Stimulated activated CD8-positive, alpha-beta memory T cell treated with anti-CD3 and anti-CD28 coated beads, Interleukin-15, amount 100 ng/mL, for 4 hours (primary cell): ENCODE measurements around the gene PTPN1.
"Not testable (repeated sequence)": the region's sequence is repeated elsewhere in the genome, so short reads cannot be mapped to it uniquely, and the experiment has no call there.

ENCODE experiments used
- DNase-seq, 2 donors: peaks; one replicate each; pipeline ENCODE4 v3.0.0-alpha.2; 2020; ENCODE audit warnings: low read depth in 2 of 2

Gene PTPN1

DNA sequence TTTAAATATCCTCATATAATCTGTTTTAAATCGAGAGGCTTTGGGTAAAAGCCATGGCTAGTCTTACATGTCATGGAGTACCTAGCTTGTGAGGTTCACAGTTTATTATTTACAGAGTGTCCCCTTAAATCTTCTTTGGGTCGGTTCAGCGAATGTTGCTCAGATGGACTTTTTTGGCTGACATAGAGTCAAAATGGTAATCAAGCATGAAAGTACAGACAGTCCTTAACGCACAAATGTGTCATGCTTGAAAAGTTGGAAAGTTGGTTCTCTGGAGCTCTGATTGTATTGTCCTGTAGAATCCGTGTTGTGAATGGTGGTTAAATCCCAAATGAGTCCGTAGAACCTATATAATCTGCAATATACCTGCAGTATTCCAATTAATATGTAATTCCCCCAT is 22.0 kb downstream of the PTPN1 start:
- DNase-seq: no peak

DNA sequence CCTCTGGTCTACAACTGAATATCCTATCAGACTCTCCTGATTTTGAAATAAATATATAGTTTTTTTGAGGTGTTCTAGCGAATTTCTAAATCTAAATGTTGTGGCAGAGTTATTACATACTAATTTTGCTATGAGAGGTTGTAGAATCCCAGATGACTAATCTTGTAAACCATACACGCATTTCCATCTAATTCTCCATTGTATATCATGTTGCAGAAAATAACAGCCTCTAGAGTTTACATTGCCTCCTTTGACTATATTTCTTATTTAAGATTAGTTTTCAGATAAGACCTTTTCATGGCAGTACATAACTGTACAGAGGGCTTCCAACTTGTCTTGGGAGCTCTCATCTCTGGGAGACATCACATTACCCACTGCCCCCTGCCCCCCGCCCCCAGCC is 22.9 kb downstream of the PTPN1 start:
- DNase-seq: no peak

DNA sequence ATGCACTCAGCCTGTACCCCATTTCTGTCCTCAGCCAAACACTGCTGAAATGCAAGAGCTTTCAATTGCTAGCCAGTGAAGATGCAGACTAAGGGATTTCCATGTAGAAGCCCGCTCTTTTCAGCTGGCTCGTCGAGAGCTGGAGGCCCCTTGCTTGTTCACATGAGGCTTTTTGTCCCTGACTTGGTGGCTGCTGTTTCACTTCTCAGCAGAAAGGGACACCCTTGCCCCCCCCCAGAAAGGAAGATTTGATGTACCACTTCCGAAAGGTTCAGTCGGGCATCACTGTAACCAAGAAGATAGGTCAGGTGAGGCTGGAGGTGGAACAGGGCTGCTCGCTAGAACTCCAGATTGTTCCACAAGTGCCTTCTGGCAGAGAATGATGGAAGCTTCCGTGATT is 23.3 kb downstream of the PTPN1 start:
- DNase-seq: no peak

DNA sequence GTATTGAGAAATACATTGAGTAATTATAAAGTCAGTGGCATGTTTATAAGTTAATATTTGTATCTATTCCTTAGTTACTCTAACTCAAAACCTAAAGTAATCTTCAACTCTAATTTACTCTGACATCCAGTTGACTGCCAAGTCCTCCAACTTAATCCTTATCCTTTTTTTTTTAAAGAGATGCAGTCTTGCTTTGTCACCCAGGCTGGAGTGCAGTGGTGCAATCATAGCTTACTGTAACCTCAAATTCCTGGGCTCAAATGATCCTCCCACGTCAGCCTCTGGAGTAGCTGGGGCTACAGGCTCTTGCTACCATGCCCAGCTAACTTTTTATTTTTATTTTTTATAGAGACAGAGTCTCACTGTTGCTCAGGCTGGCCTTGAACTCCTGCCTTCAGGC is 24.4 kb downstream of the PTPN1 start:
- no peak for DNase-seq

DNA sequence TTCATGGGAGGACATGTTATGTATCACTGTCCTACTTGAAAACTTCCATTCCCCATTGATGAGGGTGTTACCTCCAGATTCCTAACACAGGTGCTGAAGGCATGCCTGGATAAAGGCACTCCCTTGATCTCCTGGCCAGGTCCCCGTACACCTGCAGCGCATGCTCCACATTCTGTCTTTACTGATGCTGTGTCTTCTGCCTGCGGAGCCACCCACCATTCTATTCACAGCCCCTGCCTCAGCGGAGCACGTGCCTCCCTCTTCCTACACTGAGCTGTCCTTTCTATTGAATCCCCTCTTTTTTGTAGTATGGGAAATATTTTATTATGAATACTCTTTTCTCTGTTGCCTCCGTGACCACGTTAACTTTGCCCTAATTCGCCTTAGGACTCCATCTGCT is 25.0 kb downstream of the PTPN1 start:
- DNase-seq: no peak

DNA sequence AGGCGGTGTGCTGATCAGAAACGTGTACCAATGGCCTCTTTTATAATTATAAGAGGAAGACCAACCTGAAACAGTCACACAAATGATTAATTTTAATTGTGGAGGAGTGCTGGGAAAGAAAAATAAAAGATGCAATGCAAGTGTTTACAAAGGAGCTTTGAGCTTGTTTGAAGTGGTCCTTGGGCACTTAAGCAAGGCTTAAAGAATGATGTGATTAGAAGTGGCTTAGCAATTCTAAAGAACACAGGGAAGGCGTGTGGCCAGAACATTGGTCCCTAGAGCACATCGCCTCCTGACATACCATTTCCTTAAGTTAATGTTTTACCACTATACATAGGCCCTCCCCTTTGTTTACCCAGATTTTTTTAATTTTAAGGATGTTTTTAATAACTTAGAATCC is 26.1 kb downstream of the PTPN1 start:
- no peak for DNase-seq

DNA sequence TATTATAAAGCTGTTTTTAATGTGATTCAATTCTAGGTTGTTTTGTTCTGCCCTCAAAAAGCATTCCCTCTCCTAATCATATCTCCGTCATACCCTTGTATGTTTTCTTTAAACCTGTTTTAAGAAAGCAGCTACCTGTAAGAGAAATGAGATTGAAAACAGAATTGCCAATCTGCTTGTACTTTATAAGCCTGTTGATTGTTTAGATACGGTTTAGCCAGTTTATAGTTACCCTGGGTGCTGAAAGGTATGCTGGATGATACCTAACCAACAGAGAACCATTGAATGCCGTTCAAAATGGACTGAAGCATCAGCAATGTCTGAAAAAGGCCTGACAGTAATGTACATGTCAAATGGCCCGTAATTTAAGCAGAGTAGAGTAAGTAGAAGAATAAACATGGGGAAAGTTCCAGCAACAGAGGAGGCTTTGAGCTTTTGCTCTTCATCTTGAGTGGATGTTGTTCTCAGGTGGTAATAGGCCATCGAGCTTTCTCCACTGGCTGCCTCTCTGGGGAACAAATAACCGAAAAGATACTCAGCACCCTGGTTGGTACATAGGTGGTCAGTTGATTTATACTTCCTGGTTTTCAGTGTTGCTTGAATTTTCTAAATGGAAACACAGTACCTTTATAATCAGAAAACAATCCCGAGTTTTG is 27.5 kb downstream of the PTPN1 start:
- DNase-seq: no peak

DNA sequence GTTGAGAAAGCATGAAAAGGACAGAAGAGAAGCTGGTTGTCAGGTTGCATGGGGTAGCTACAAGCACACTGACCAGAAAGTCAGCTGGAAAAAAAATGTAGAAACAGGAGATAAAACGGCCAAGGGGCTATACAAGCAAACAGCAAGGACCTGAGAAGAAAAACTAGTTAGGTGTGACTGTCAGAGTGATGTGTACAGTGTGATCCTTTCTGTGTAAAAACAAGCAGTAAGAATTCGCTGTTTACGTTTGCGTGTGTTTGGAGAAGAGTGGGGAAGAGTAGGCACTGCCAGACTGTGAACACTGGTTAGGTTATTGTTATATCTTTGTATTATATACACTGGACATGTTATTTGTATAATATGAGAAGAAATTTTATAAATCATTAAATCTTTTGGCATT is 28.1 kb downstream of the PTPN1 start:
- DNase-seq: no peak

DNA sequence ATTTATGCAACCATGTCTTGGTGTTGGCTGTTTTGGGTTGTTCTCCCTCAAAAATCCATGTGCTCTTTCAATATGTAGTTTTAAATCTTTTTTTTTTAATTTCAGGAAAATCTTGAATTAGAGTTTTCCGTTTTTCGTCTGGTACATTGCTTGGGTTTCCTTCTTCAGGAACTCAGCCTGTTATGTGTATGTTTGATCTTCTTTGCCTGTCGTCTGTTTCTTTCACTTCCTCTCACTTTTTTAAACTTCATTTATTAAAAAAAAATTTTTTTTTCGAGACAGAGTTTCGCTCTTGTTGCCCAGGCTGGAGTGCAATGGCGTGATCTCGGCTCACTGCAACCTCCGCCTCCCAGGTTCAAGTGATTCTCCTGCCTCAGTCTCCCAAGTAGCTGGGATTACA is 29.6 kb downstream of the PTPN1 start:
- DNase-seq: not testable (repeated sequence)

DNA sequence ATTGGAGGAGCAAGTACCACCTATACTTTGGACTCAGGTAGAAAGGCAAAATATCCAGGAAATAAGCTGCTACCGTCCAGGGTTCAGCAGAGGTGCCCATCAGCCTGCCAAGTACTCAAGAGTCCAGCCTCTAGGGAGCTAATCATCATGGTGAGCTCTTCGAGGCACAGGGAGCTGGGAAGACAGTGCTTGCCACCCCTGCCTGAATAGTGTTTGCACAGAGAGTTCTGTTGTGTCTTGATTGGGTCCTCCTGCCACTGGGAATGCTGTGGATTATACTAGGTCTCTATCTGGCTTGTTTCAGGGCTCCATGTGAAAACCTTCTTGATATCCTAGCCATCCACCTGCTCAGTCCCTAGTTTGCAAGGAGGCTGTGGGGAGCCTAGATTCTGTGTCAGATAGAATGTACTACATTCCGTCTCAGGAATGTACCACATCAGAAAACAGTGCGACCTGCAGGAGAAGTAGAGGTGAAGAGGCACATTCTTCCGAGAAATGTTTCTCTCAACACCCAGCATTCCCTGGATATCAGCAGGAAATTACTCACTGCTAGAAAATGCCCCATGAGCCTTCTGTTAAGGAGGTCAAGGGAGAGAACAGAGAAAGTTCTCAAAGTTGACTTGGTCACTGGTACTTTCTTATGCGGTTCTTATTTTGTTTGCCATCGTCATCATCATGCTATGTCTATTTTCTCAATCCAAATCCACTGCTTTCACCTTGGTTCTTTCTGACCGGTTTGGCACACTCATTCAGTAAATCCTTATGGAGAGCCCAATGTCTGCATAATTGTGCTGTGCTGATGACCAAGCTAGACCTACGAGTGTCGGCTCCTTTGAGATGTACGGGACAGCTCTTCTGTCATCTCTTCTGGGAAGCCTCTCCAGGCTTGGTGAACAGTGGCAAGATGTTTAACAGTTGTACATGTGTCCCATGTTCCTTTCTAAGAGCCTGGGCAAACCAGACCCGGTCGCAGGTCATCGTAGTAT is 30.7 kb downstream of the PTPN1 start:
- DNase-seq: no peak

DNA sequence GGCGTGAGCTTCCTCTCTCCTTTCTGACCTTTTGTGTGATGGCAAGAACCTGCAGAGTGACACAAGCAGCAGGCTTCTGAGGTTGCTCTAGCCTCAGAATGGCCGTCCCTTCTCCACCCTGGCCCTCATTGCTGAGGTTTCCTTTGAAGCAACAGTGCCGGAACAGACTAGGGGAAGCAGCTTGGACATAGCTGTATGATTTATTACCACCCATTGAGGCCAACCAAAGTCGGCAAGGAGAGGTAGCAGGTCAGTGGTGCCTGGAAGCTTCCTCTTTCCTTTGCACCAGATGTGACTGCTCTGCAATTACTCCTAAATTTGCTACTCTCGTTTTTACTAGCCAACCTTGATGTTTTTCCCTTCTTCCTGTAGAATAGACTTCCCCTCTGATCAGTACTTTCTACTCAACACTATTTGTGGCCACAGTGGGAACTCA is 31.4 kb downstream of the PTPN1 start:
- no peak for DNase-seq

DNA sequence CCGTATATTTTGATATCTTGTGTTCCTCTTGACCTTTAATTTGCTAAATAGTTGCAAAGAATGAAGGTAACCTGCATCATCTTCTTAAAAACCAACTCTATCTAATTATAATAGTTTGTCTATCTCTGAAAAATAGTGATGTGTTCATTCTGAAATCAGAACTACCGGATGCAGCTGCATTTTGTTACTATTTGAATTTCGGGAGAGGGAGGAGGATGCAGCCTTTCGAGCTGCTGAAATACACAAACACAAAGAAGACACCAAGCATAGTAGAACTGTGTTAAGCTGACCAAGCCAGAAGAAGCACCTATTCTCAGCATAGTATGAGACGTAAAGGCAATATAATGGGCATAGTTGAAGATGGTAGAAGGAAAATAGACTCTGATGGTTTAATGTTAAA is 33.1 kb downstream of the PTPN1 start:
- no peak for DNase-seq

DNA sequence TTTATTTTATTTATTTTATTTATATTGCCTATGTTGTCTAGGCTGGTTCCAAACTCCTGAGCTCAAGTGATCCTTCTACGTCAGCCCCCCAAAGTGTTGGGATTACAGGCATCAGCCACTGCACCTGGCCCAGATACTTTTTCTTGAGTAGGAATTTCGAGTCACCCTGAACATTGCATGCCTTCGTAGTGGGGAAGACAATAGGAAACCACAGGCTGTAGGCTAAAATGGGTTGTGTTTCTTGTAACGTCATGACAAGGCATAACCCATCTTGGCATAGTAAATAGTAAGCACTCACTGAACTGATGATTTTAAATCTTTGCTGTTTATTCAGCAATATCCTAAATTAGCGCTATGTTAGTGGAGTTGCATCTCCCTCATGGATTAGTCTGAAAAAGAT is 34.9 kb downstream of the PTPN1 start:
- no peak for DNase-seq

DNA sequence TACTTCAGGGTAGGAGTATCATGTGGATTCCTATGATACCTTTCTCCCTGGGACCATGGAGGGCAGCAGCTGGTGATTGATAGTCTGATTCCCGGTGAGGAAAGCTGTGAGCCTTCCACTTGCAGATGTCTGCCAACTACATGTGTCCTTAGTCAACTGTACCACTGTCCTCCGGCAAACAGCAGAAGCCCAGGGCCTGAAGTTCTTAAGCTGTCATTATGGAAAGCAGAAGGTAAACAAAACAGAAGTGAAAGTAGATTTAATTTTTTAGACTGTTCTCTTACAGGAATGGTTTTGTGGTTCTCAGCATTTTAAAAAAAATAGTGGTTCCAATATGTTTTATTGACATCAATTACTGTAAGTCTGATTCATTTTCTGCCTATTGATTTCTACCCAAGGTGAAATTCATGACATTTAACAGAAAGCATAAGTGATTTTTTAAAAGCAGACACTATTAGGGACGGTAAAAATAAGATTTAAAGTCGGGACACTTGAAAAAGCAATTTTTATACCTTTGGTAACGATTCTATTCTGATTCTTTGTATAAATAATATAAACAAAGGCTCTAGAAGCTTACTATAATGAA is 36.6 kb downstream of the PTPN1 start:
- no peak for DNase-seq

DNA sequence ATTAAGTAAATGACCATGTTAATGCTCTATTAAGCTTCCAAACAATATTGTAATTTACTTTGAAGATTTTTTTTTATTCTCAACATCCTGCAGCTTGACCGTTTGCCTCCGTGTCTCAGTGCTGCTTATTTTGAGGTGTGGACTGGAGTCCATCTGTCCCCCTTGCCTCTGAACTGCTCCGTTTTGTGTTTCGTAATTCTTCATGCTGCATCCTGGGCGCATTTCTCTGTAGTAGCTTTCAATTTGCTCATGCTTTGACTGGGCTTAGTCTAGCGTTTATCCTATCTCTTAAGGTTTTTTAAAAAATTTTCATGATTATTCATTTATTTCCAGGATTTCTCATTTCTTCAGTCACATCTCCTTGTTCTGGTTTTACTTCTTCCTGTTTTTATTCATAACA is 37.8 kb downstream of the PTPN1 start:
- no peak for DNase-seq

DNA sequence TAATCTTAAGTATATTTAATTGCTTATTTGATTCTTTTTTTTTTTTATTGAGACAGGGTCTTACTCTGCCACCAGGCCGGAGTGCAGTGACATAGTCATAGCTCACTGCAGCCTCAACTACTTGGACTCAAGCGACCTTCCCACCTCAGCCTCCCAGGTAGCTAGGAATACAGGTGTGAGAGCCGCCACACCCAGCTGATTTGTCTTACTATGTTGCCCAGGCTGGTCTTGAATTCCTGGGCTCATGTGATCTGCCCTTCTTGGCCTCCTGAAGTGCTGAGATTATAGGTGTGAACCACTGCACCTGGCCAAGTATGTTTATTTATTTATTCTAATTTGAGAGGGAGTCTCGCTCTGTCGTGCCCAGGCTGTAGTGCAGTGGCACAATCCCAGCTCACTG is 38.2 kb downstream of the PTPN1 start:
- DNase-seq: no peak

DNA sequence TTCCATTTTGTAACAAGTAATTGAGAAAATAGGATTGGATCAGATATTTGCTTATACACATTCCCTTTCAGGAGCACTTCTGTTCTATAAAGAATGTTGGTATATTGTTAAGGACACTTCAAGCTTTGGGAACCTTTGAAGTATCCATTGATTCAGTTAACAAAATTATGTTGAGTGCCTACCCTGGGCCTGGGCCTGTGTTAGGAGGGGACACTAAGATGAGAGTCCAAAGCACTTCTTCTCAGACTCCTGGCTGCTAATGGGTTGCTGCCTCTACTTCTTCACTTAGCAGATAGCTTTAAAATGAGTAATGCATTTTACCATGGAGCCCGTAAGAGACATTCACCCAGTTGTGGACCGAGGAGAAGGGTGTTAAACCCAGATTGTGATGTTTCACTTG is 40.3 kb downstream of the PTPN1 start:
- DNase-seq: no peak

DNA sequence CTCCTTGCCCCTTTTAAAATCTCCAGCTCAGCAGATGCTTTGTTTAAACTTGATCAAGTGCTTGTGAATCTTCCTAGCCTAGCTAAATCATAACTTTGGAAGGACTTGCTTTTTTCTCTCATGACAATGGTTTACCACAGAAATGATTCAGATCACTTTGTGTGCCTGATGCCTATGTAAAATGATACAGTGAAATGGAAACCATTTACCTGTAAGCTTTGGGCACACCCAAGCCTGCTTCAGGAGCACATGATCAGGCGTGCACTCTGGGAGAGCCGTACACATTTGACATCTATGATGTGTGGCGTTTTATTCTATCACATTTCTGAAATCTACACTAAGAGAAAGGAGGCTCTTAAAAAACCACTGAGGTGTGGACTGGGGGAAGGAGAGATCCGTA is 41.1 kb downstream of the PTPN1 start:
- DNase-seq: no peak

DNA sequence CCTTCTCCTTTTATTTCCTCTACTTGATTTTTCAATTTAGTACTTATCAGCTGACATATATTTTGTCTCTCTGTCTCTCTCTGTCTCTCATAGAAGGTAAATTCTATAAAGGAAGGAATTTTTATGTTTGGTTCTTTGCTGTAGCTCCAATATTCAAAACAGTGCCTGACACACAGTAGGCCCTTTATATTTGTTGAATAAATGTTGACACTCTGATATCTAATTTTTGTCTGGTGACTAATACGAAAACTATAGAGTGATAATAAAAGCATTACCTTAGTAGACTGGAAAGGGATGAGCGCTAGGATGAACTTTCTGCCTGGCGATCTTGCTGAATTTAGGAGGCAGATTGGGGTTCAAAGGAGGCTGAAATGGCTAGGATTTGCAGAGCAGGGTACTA is 42.8 kb downstream of the PTPN1 start:
- no peak for DNase-seq

DNA sequence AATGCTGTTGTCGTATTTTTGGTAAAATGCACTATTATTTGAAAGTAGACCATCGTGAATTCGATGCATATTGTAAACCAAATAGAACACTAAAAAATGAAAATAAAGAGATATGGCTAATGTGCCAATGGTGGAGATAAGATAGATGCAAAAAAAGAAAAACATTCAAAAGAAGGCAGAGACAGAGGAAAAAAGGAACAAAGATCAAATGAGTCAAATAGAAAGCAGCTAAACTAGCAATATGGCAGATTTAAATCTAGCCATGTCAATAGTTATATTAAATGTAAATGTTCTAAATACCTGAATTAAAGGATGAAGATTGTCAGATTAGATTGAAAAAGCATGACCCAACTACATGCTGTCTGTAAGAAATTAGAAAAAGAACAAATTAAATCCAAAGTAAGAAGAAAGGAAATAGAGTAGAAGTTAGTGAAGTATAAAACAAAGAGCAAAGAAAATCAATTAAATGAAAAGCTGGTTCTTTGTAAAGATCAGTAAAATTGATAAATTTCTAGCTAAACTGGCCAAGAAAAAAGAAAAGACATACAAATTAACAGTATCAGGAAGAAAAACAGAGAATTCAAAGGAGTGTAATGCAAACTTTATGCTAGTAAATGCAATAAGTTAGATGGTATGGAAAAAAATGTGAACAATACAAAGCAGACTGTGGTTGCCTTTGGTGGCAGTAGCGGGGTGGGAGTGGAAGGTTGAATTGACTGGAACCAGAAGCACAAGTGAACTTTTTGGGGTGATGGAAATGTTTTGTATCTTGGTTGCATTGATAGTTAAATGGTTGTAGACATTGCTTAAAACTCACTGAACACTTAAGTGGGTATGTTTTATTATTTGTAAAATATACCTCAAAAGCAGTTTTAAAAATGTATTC is 44.8 kb downstream of the PTPN1 start:
- no peak for DNase-seq

DNA sequence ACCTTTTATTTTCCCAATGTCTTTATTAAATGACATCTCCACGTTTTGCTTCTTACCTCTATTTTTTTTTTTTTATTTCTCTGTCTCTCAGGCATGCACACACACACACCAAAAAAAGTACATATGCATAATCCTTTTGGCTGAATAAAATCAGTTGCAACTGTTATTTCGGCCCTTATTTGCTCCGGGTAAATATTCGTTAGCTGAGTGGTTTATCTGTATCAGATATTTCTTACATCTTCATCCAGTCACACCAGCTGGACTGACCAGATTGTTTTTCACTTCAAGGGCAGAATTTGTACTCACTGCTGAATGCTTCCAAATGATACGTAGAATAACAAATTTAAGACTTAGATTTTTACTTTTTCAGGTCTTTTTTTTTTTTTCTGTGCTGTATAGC is 45.5 kb downstream of the PTPN1 start:
- no peak for DNase-seq
